ENCODE results near the gene AADACL4. TPM values are rescaled to one million over a fixed set of nuclear protein-coding genes. Genes with fewer than 3 reads are reported as not detected.

The AADACL4 gene
- polyA plus RNA-seq (ENCODE audit: insufficient read length in 10 of 10), result not detected
- long read RNA-seq, donor 1, result 0 reads
- long read RNA-seq, donor 2, result 0 reads
- long read RNA-seq, donor 3, result 0 reads
- long read RNA-seq, donor 4, result 0 reads
- long read RNA-seq, donor 5, result 0 reads
- long read RNA-seq, donor 6, result 0 reads
- long read RNA-seq, donor 7, result 0 reads
- long read RNA-seq, donor 8, result 0 reads
- long read RNA-seq, donor 9, result 0 reads

- no peak for DNase-seq
Measured at GRCh38 chr1:12643785-12644184, at the start of gene AADACL4. AADACL4 (plus strand) TSS chr1:12644085; CDS start chr1:12644547, 462 bp downstream.

GRCh38 chr1:12594490-12594889 is 49.4 kb upstream of the AADACL4 start:
- no peak for DNase-seq

- DNase-seq, result peak; percentile 40 to 77 (median 51)
Measured at GRCh38 chr1:12594966-12595756, 48.7 kb upstream of the AADACL4 start.

GRCh38 chr1:12595757-12596006 is 48.2 kb upstream of the AADACL4 start:
- DNase-seq, result no peak

- DNase-seq, result peak; percentile 82 to 94 (median 93)
Measured at GRCh38 chr1:12596007-12596821, 47.7 kb upstream of the AADACL4 start.

GRCh38 chr1:12597792-12598191 is 46.1 kb upstream of the AADACL4 start:
- no peak for DNase-seq

GRCh38 chr1:12598974-12599373 is 44.9 kb upstream of the AADACL4 start:
- no peak for DNase-seq

- no peak for DNase-seq
Measured at GRCh38 chr1:12599657-12600056, 44.2 kb upstream of the AADACL4 start.

- DNase-seq, result no peak
Measured at GRCh38 chr1:12600335-12600734, 43.5 kb upstream of the AADACL4 start.

GRCh38 chr1:12600880-12601633 is 42.8 kb upstream of the AADACL4 start:
- no peak for DNase-seq

GRCh38 chr1:12601700-12602658 is 41.9 kb upstream of the AADACL4 start:
- peak in 1 of 3 donors; percentile 61 for DNase-seq

GRCh38 chr1:12602659-12603024 is 41.2 kb upstream of the AADACL4 start:
- DNase-seq, result no peak

GRCh38 chr1:12603224-12603623 is 40.7 kb upstream of the AADACL4 start:
- DNase-seq, result no peak

- peak in 2 of 3 donors; percentile 52 to 92 for DNase-seq
Measured at GRCh38 chr1:12604114-12604874, 39.6 kb upstream of the AADACL4 start.

- DNase-seq, result no peak
Measured at GRCh38 chr1:12604986-12605385, 38.9 kb upstream of the AADACL4 start.

GRCh38 chr1:12607263-12607662 is 36.6 kb upstream of the AADACL4 start:
- DNase-seq, result no peak

GRCh38 chr1:12608311-12608957 is 35.5 kb upstream of the AADACL4 start:
- no peak for DNase-seq

GRCh38 chr1:12609469-12610003 is 34.3 kb upstream of the AADACL4 start:
- no peak for DNase-seq

GRCh38 chr1:12610305-12610935 is 33.5 kb upstream of the AADACL4 start:
- DNase-seq, result peak in 1 of 3 donors; percentile 41
